ENCODE results near the gene PSD4. TPM values are rescaled to one million over a fixed set of nuclear protein-coding genes. Genes with fewer than 3 reads are reported as not detected.
"Not testable (repeated sequence)": the region's sequence is repeated elsewhere in the genome, so short reads cannot be mapped to it uniquely, and the experiment has no call there.

The PSD4 gene
- total RNA-seq, 1 donor from 2014 or later, result 1.3 TPM

- not testable (repeated sequence) for DNase-seq (ENCODE audit: extremely low read depth, low read depth, low spot score)
Observed at GRCh38 chr2:113235347-113236226, 61.8 kb downstream of the PSD4 start.

- DNase-seq (ENCODE audit: extremely low read depth, low read depth, low spot score), result no peak
Observed at GRCh38 chr2:113236367-113237159, 62.8 kb downstream of the PSD4 start.

- DNase-seq (ENCODE audit: extremely low read depth, low read depth, low spot score), result no peak
Observed at GRCh38 chr2:113237604-113238160, 63.9 kb downstream of the PSD4 start.

- no peak for DNase-seq (ENCODE audit: extremely low read depth, low read depth, low spot score)
Observed at GRCh38 chr2:113238871-113239839, 65.4 kb downstream of the PSD4 start.

GRCh38 chr2:113240150-113240914, 66.6 kb downstream of the PSD4 start:
- DNase-seq (ENCODE audit: extremely low read depth, low read depth, low spot score), result peak; percentile 51

GRCh38 chr2:113240915-113241911, 67.4 kb downstream of the PSD4 start:
- DNase-seq (ENCODE audit: extremely low read depth, low read depth, low spot score), result peak; percentile 77

GRCh38 chr2:113242327-113242726, 68.6 kb downstream of the PSD4 start:
- no peak for DNase-seq (ENCODE audit: extremely low read depth, low read depth, low spot score)

- DNase-seq (ENCODE audit: extremely low read depth, low read depth, low spot score), result no peak
Observed at GRCh38 chr2:113245276-113245711, 71.5 kb downstream of the PSD4 start.

- DNase-seq (ENCODE audit: extremely low read depth, low read depth, low spot score), result no peak
Observed at GRCh38 chr2:113246606-113247005, 72.8 kb downstream of the PSD4 start.

GRCh38 chr2:113248997-113249770, 75.4 kb downstream of the PSD4 start:
- DNase-seq (ENCODE audit: extremely low read depth, low read depth, low spot score), result peak; percentile 31

GRCh38 chr2:113251118-113251517, 77.3 kb downstream of the PSD4 start:
- DNase-seq (ENCODE audit: extremely low read depth, low read depth, low spot score), result no peak

- DNase-seq (ENCODE audit: extremely low read depth, low read depth, low spot score), result no peak
Observed at GRCh38 chr2:113252047-113252590, 78.3 kb downstream of the PSD4 start.

- no peak for DNase-seq (ENCODE audit: extremely low read depth, low read depth, low spot score)
Observed at GRCh38 chr2:113253453-113253852, 79.7 kb downstream of the PSD4 start.

GRCh38 chr2:113255140-113256070, 81.6 kb downstream of the PSD4 start:
- DNase-seq (ENCODE audit: extremely low read depth, low read depth, low spot score), result no peak

- DNase-seq (ENCODE audit: extremely low read depth, low read depth, low spot score), result no peak
Observed at GRCh38 chr2:113257516-113258264, 83.9 kb downstream of the PSD4 start.
